AG10803 (cell line): ENCODE results near the gene MANBA.

ENCODE experiments used
- DNase-seq: peaks from one replicate; pipeline ENCODE4 v3.0.0; 2010; ENCODE audit warnings: low read depth
- H3K4me3 ChIP-seq: 2 replicates; pipeline ENCODE4 v1.5.1; 2011; ENCODE audit warnings: mild to moderate bottlenecking, low read length, control low read depth
- CTCF ChIP-seq: conservative IDR thresholded peaks from 2 replicates; pipeline ENCODE4 v1.5.1; 2011; ENCODE audit warnings: mild to moderate bottlenecking, low read length, control low read depth, inconsistent platforms

MANBA gene

GRCh38 chr4:102678107-102678506 is 82.7 kb downstream of the MANBA start:
- no peak for TF ChIP-seq CTCF
- no peak overlapping the region for H3K4me3 ChIP-seq

GRCh38 chr4:102675141-102675540 is 85.6 kb downstream of the MANBA start:
- no peak overlapping the region for H3K4me3 ChIP-seq
- TF ChIP-seq CTCF, result no peak
- peak; percentile 13 for DNase-seq

More at GRCh38 chr4:102678107-102678506, 82.7 kb downstream of the MANBA start:
- DNase-seq, result no peak

GRCh38 chr4:102667001-102667400 is 93.8 kb downstream of the MANBA start:
- no peak overlapping the region for H3K4me3 ChIP-seq
- DNase-seq, result no peak
- TF ChIP-seq CTCF, result no peak

- TF ChIP-seq CTCF, result no peak
- peak; percentile 33 for DNase-seq
- no peak overlapping the region for H3K4me3 ChIP-seq
Observed at GRCh38 chr4:102665527-102665926, 95.2 kb downstream of the MANBA start.

- no peak overlapping the region for H3K4me3 ChIP-seq
- TF ChIP-seq CTCF, result no peak
- peak; percentile 79 for DNase-seq
Observed at GRCh38 chr4:102663073-102663472, 97.7 kb downstream of the MANBA start.

GRCh38 chr4:102657206-102657605 is 103.6 kb downstream of the MANBA start:
- TF ChIP-seq CTCF, result no peak
- no peak for DNase-seq
- no peak overlapping the region for H3K4me3 ChIP-seq

GRCh38 chr4:102647117-102647516 is 113.7 kb downstream of the MANBA start:
- H3K4me3 ChIP-seq, result no peak overlapping the region
- no peak for TF ChIP-seq CTCF
- DNase-seq, result no peak
